Measurements from ENCODE around the gene PRKCG.
A peak's percentile ranks its signal among the peaks of the same experiment; 100 is the strongest.

The PRKCG gene

DNA sequence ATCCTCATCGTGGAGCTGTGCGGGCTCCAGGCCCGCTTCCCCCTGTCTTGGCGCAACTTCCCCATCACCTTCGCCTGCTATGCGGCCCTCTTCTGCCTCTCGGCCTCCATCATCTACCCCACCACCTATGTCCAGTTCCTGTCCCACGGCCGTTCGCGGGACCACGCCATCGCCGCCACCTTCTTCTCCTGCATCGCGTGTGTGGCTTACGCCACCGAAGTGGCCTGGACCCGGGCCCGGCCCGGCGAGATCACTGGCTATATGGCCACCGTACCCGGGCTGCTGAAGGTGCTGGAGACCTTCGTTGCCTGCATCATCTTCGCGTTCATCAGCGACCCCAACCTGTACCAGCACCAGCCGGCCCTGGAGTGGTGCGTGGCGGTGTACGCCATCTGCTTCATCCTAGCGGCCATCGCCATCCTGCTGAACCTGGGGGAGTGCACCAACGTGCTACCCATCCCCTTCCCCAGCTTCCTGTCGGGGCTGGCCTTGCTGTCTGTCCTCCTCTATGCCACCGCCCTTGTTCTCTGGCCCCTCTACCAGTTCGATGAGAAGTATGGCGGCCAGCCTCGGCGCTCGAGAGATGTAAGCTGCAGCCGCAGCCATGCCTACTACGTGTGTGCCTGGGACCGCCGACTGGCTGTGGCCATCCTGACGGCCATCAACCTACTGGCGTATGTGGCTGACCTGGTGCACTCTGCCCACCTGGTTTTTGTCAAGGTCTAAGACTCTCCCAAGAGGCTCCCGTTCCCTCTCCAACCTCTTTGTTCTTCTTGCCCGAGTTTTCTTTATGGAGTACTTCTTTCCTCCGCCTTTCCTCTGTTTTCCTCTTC, 8.0 kb upstream of the PRKCG start:
- DNase-seq = no peak

- DNase-seq = no peak
Measured at GRCh38 chr19:53874606-53874990, 7.4 kb upstream of the PRKCG start.

DNA sequence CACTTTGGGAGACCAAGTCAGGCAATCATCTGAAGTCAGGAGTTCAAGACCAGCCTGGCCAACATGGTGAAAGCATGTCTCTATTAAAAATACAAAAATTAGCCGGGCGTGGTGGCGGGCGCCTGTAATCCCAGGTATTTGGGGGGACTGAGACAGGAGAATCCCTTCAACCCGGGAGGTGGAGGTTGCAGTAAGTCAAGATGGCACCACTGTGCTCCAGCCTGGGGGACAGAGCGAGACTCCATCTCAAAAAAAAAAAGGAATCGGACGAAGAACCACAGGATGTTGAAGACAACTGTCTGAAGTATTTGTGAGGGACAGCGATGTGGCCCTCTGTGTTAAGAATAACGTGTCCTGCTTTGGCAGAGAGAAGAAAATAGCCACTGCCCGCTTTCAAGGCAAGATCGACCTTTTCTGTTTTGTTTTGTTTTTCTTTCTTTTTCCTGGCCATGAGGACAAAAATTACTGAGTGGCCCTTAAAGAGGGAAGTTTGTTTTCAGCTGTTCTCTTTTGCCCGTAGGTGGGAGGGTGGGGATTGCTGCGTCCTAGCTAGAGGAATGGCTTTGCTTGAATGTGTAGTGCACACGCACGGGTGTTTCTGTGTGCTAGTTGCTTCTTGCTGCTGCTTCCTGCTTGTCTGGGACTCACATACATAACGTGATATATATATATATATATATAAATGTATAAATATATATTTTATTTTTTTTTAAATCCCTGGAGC, 6.2 kb upstream of the PRKCG start:
- no peak for DNase-seq

GRCh38 chr19:53876651-53877224, 5.3 kb upstream of the PRKCG start:
- no peak for DNase-seq

- peak; percentile 78 for DNase-seq
Measured at GRCh38 chr19:53877361-53877766, 4.6 kb upstream of the PRKCG start.

DNA sequence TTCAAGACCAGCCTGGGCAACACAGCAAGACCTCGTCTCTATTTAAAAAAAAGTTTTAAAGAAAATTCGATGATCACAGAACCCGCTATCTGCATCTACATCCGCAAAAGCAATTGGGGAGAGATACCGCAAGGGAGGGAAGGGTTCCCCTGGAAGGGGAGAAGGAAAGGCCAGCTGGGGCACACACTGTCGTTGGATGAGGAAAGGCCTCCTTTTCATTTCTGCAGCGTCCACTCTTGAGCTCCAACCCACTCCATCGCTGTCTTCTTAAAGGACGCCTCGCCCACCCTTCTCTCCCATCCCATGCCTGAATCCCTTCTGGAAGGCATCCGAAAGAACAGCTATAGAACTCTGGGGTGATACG, 3.2 kb upstream of the PRKCG start:
- DNase-seq = no peak

- DNase-seq = peak; percentile 67
Measured at GRCh38 chr19:53879140-53880081, 2.6 kb upstream of the PRKCG start.

DNA sequence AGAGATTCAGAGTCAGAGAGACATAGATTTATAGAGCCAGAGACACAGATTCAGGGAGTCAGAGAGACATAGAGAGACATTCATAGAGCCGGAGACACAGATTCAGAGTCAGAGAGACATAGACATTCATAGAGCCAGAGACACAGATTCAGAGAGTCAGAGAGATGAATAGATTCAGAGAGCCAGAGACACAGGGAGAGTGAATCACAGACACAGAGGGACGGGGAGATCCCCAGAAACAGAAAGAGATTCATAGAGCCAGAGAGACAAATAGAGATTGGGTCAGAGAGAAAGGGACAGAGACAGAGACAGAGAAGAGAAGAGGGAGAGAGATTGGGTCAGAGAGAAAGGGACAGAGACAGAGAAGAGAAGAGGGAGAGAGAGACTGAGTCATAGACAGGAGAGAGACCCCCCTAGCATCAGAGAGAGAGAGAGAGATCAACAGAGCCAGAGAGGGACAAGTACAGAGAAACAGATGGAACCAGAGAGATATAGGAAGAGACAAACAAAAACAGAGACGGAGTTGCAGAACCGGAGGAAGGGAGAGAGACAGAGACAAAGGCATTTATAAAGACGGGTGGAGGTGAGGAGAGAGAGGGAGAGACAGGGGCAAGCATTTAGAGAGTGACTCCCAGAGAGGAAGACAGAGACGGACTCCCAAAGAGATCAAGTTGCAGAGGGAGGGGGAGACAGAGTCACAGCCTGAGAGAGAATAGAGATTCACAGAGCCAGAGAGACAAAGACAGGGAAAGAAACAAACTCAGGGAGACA, 1.1 kb upstream of the PRKCG start:
- no peak for DNase-seq

GRCh38 chr19:53882391-53883050, 524 bp downstream of the PRKCG start:
- no peak for DNase-seq

DNA sequence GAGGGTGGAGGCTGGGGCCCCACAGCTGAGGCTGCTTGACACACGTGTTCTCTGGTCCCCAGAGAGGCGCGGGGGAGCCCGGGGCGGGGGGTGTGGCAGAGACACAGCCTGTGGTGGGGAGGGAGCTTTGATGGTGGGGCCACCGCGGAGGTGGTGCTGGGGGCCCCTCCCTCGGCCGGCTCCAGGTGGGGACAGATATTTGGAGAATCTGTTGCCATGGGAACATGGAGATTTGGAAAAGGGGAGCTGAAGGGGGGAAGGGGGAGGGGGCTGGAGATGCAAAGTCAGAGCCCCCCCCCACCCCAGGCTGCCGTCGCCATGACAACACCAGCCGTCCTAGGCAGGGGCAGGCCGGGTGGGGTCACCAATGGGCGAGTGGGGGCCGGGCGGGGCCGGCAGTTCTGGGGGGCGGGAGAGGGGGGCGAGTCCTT, 1.2 kb downstream of the PRKCG start:
- DNase-seq = no peak

- no peak for DNase-seq
Measured at GRCh38 chr19:53883741-53884140, 1.7 kb downstream of the PRKCG start.

GRCh38 chr19:53884256-53884655, 2.3 kb downstream of the PRKCG start:
- no peak for DNase-seq

- no peak for DNase-seq
Measured at GRCh38 chr19:53885036-53885435, 3.0 kb downstream of the PRKCG start.

DNA sequence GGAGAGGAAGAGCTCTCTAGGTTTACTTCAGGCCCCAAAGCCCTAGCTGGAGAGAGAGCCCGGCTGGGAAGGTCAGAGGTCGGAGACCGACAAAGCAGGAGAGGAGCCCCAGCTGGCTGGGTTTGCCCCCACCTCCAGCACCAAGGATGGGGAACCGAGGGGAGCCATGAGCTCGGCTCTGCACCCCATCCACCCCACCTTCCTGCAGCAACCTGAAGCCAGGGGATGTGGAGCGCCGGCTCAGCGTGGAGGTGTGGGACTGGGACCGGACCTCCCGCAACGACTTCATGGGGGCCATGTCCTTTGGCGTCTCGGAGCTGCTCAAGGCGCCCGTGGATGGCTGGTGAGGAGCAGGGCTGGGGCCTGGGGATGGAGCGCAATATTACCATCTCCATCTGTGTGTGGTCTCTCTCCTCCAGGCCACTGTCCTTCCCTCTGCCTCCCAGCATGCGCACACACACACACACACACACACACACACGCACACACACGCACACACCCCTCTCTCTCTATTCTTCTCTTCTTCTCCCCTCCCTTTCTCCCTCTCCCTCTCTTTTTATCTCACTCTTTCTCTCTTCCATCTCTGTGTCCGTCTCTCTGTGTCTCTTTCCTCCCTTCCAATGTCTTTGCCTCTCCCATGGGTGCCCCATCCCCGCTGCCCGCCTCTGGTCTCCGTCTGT, 10.4 kb downstream of the PRKCG start:
- no peak for DNase-seq

GRCh38 chr19:53892981-53893325, 11.0 kb downstream of the PRKCG start:
- DNase-seq = no peak

DNA sequence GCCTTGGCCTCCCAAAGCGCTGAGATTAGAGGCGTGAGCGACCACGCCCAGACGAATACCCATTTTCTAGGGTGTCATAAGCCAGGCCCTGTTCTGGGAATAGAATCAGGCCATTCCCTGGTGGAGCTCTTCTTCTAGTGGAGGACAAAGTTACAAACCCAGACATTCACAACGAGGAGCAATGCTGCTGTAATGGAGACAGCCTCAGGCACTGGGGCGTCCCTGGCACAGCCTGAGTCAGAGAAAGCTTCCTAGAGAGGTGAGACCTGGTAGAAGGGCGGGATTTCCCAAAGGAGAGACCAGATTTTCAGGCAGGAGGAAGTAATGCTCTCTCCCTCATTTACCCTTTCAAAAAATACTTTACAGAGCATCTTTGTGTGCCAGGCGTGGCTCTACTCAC, 12.7 kb downstream of the PRKCG start:
- DNase-seq = no peak

DNA sequence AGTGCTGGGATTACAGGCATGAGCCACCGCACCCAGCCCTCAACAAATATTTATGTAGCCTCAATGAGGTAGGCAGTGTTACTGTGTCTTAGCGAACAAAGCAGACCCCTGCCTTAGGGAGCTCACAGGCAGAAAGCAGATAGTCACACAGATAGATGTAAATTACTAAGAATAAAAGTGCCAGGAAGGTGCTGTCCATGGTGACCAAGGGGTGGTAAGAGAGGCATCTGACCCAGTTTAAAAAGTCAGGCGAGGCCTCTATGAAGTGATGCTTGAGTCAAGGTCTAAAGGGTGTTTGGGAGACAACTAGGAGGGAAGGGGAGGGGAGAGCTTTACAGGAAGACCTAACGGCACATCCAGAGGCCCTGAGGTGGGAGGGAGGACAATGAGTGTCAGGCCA, 14.7 kb downstream of the PRKCG start:
- DNase-seq = no peak

DNA sequence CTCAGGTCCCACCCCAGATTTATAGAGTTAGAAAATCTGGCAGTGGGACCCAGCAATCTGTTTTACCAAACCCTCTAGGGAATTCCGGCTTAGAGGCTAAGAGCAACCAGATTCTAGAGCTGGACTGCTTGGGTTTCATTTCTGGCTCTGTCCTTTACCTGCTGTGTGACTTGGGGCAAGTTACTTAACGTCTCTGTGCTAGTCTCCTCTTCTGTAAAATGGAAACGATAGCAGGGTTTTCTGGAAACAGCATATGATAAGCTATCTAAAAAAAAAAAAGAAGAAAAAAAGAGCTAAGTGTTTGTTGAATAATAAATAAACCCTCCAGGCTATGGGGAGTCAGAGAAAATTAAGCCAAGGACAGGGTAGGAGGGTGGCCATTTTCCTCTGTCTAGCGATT, 15.5 kb downstream of the PRKCG start:
- DNase-seq = no peak

DNA sequence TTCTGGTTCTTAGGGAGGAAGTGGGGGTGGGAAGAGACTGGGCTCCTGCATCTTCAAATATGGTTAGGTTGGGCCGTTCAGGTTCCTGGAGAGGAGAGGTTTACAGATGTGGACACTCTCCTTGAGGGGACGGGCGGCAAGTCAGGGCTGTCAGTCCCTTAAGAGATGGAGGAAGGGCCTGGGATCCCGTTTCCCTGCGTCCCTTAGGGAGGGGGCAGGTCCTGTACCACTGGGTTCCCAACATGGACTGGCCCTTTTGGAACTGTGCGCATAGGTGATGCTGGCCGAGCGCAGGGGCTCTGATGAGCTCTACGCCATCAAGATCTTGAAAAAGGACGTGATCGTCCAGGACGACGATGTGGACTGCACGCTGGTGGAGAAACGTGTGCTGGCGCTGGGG, 16.2 kb downstream of the PRKCG start:
- DNase-seq = no peak

DNA sequence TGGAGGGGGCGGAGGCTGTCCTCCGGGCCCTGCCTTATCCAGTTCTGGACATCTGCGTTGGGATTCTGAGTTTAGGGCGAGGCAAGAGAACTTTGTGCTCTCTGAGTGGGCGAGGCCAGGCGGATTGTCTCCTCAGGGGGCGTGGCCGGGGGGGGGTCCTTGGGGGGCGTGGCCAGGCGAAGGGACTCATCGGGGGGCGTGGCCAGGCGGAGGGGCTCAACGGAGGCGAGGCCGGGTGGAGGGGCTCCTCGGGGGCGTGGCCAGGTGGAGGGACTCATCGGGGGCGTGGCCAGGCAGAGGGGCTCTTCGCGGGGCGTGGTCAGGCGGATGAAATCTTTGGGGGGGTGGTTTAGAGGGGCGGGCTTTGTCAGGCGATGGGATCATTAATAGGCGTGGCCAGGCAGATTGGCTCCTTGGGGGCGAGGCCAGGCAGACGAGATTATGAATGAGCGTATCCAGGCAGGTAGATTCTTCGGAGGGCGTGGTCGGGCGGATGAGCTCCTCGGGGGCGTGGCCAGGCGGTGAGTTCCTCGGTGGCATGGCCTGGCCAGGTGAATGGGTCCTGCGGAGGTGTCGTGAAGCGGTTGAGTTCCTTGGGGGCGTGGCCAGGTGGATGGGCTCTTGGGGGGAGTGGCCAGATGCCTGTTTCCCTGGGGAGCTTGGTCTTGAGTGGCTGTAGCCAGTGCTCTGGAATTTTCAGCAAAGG, 16.8 kb downstream of the PRKCG start:
- DNase-seq = no peak

All from MV-4-11 (cell line).